ENCODE data around the gene TRMT5. TPM values are rescaled to one million over a fixed set of nuclear protein-coding genes. Genes with fewer than 3 reads are reported as not detected.

TRMT5 gene
- total and polyA plus RNA-seq, 2 of the 8 experiments (the other 6 are each of a cell fraction or from before 2014, with no cell fraction given) = 4.3 to 24.2 TPM

GRCh38 chr14:60956202-60956601 is 24.7 kb downstream of the TRMT5 start:
- H3K4me2 ChIP-seq (ENCODE audit: insufficient read depth in 1 of 2, low read depth in 2 of 2, low read length in 2 of 2) = no peak overlapping the region
- H3K9ac ChIP-seq (replicated peaks in 1 of 4; ENCODE audit: extremely low read depth in 1 of 4, low read depth in 3 of 4, low read length in 3 of 4) = no peak overlapping the region
- no peak overlapping the region for H4K5ac ChIP-seq (ENCODE audit: insufficient read length, low read depth, low read length)
- no peak overlapping the region for H3K56ac ChIP-seq (replicated peaks; ENCODE audit: insufficient read length, low read depth, low read length)
- no peaks in the 10 kb centered on the region; the same call in 1 of the 2 replicates for H3K23me2 ChIP-seq (ENCODE audit: low read depth, low read length)
- H3K27me3 ChIP-seq (replicated peaks in 1 of 4; ENCODE audit: control insufficient read depth in 3 of 4, extremely low read depth in 1 of 4, insufficient read depth in 3 of 4, low read length in 3 of 4) = no peaks in the 10 kb centered on the region
- H2BK120ac ChIP-seq (replicated peaks; ENCODE audit: low read depth, low read length) = no peak overlapping the region
- H3K4ac ChIP-seq (replicated peaks; ENCODE audit: insufficient read length, low read depth, low read length) = no peak overlapping the region
- H4K20me1 ChIP-seq (replicated peaks in 1 of 2; ENCODE audit: control insufficient read depth in 1 of 2, insufficient read depth in 2 of 2, low read length in 2 of 2) = no peaks in the 10 kb centered on the region
- no peak overlapping the region for H2BK20ac ChIP-seq (ENCODE audit: low read length)
- H2BK12ac ChIP-seq (ENCODE audit: low read depth, low read length) = no peak overlapping the region
- H4K8ac ChIP-seq (ENCODE audit: extremely low read depth, insufficient read depth, low read length) = no peak overlapping the region
- no peaks in the 10 kb centered on the region for H3K4me1 ChIP-seq (replicated peaks in 1 of 4; ENCODE audit: control insufficient read depth in 3 of 4, insufficient read depth in 4 of 4, low read length in 3 of 4)
- no peak overlapping the region for H2AK5ac ChIP-seq (ENCODE audit: low read depth, low read length)
- no peak overlapping the region for H4K91ac ChIP-seq (replicated peaks; ENCODE audit: insufficient read length, low read length)
- DNase-seq (ENCODE audit: low read depth in 1 of 2, low spot score in 2 of 2) (no peak), FAIRE-seq (no peak)
- no peak overlapping the region for H3K18ac ChIP-seq (ENCODE audit: extremely low read depth, low read length)
- CTCF ChIA-PET (ENCODE audit: partially characterized antibody) = no interaction called here
- H2AFZ ChIP-seq (ENCODE audit: low read length) = no peak overlapping the region
- POLR2A ChIA-PET (ENCODE audit: partially characterized antibody) = no interaction called here
- no peak overlapping the region for H3K14ac ChIP-seq (ENCODE audit: insufficient read length)
- WGBS, 2 experiments (ENCODE audit: extremely low coverage in 1 of 2, insufficient coverage in 1 of 2, insufficient read length in 1 of 2, insufficient replicate concordance in 2 of 2, low coverage in 1 of 2, low lambda C conversion rate in 2 of 2, missing lambda C conversion rate in 1 of 2) = 85% methylated on average over 4 of the region's 4 CpGs; no CpG with 5 or more reads in 1 of the 2 experiments
- no peak overlapping the region for H3K4me3 ChIP-seq (ENCODE audit: extremely low read depth in 1 of 4, insufficient read depth in 2 of 4, low read depth in 3 of 4, low read length in 4 of 4)
- H3K27ac ChIP-seq (ENCODE audit: low read depth, low read length) = no peak overlapping the region
- H3K9me3 ChIP-seq (ENCODE audit: insufficient read depth in 2 of 2, low read depth in 1 of 2, low read length in 1 of 2) = peaks cover 5 to 19% of the 10 kb centered on the region in 2 experiments
- no peak overlapping the region for H3K23ac ChIP-seq (ENCODE audit: insufficient read length)
- no peaks in the 10 kb centered on the region; a peak in 1 of 4 replicates for H3K79me2 ChIP-seq (ENCODE audit: control insufficient read depth in 1 of 2, insufficient read depth in 2 of 2, low read length in 2 of 2)
- no peak overlapping the region for H2BK15ac ChIP-seq (ENCODE audit: low read length)
- H3K79me1 ChIP-seq (ENCODE audit: low read depth, low read length) = no peaks in the 10 kb centered on the region; the same call in 1 of the 2 replicates
- no peaks in the 10 kb centered on the region; a peak in 1 of 8 replicates for H3K36me3 ChIP-seq (ENCODE audit: control insufficient read depth in 2 of 4, insufficient read depth in 4 of 4, low read length in 3 of 4)
- H2BK5ac ChIP-seq (ENCODE audit: low read depth, low read length) = no peak overlapping the region
- no peak for TF ChIP-seq GTF2F1 (IDR thresholded peaks at IDR 0.05; ENCODE audit: borderline replicate concordance, low read depth, low read length)
- no peak for TF ChIP-seq CBX8 (IDR thresholded peaks at IDR 0.05; ENCODE audit: borderline replicate concordance, low read depth, low read length)
- no peak for TF ChIP-seq BCL11A (IDR thresholded peaks at IDR 0.05; ENCODE audit: low read depth in 2 of 2, low read length in 2 of 2)
- no peak for TF ChIP-seq RXRA (IDR thresholded peaks at IDR 0.05; ENCODE audit: insufficient read depth, low read depth, low read length)
